Body of pancreas (tissue), 4 donors: ENCODE measurements around the gene CAMKK2. TPM values are rescaled to one million over a fixed set of nuclear protein-coding genes. Genes with fewer than 3 reads are reported as not detected.

ENCODE experiments used
- ATAC-seq: fragments of 150-250 bp; one replicate; pipeline ENCODE4 v1.9.1; 2016
- DNase-seq, 4 donors: peaks; one replicate each; pipeline ENCODE4 v3.0.0-alpha.2; 2019
- H3K27ac ChIP-seq, 4 donors: fragments of 200-600 bp; sonication (generic); 1 replicate in 3 of 4; 2 replicates in 1 of 4; pipeline versions ENCODE4 v1.5.1 to v1.6.1; 2016 to 2019; ENCODE audit warnings: mild to moderate bottlenecking in 1 of 4, mixed read lengths in 1 of 4, moderate library complexity in 1 of 4
- H3K27me3 ChIP-seq, 2 donors: fragments of 200-600 bp; sonication (generic); one replicate each; pipeline ENCODE4 v1.6.0; 2016; ENCODE audit warnings: mild to moderate bottlenecking in 1 of 2
- H3K36me3 ChIP-seq, 2 donors: fragments of 200-600 bp; sonication (generic); replicated peaks in 1 of 2; 2 replicates each; pipeline ENCODE4 v1.5.1; 2016; ENCODE audit warnings: low read depth in 2 of 2; ENCODE audit not compliant: insufficient read depth in 1 of 2
- H3K4me1 ChIP-seq: fragments of 200-600 bp; sonication (generic); one replicate; pipeline ENCODE4 v1.6.0; 2016
- H3K4me3 ChIP-seq, 2 donors: fragments of 200-600 bp; sonication (generic); 1 replicate in 1 of 2; 2 replicates in 1 of 2; pipeline ENCODE4 v1.5.1; 2016 to 2019
- H3K9me3 ChIP-seq, 3 donors: fragments of 200-600 bp; sonication (generic); 1 replicate in 2 of 3; 2 replicates in 1 of 3; pipeline ENCODE4 v1.5.1; 2016
- CTCF ChIP-seq, 7 experiments: fragments of 450-650 bp in 4 of 7; fragments of 200-600 bp in 3 of 7; sonication (generic) in 3 of 7; IDR thresholded peaks; one replicate each; pipeline ENCODE4 v1.5.1; 2016 to 2019; ENCODE audit warnings: antibody characterized with exemption in 7 of 7
- POLR2A ChIP-seq, 3 donors: fragments of 450-650 bp; IDR thresholded peaks; one replicate each; pipeline ENCODE4 v1.6.1; 2016; ENCODE audit warnings: antibody characterized with exemption in 3 of 3, mild to moderate bottlenecking in 2 of 3
- WGBS, 2 donors: methylation state at CpG; one replicate each; pipeline ENCODE4 v1.1.5; 2017; 5-methylcytosine and 5-hydroxymethylcytosine counted together
- intact Hi-C: fragments of 100-400 bp; cut with DNase I; formaldehyde crosslinking; loops from one replicate; pipeline ENCODE4 v1.15.1; 2023
- total RNA-seq, 2 donors: library from RNA; depleted of rRNA; stranded (reverse); fragments of >200 nt; gene quantifications; one replicate each; pipeline ENCODE4 v1.1.0, GENCODE V29; 2016

The CAMKK2 gene
- total RNA-seq, 2 donors from 2014 or later, result 17.4 to 70.5 TPM

GRCh38 chr12:121264951-121265515 lies 31.5 kb downstream of the CAMKK2 start:
- H3K36me3 ChIP-seq, result peaks cover 4 to 11% of the 10 kb centered on the region in 2 donors
- intact Hi-C loops, result no loop called here
- WGBS, 2 donors, result 88 to 89% methylated on average over 10 of the region's 10 CpGs

GRCh38 chr12:121264135-121264534 lies 32.4 kb downstream of the CAMKK2 start:
- Histone ChIP-seq H3K36me3 (peaks cover 4 to 11% of the 10 kb centered on the region in 2 donors), H3K4me3 (no peak overlapping the region), H3K9me3 (no peaks in the 10 kb centered on the region), H3K27ac (no peak overlapping the region), H3K4me1 (no peaks in the 10 kb centered on the region), H3K27me3 (no peaks in the 10 kb centered on the region)
- intact Hi-C loops, result no loop called here
- ATAC-seq (no peak), DNase-seq (no peak)
- WGBS, 2 donors, result 92 to 95% methylated on average over 8 of the region's 8 CpGs
- no peak for TF ChIP-seq POLR2A (IDR thresholded peaks at IDR 0.05)
- no peak for TF ChIP-seq CTCF (IDR thresholded peaks at IDR 0.05)

More at GRCh38 chr12:121264951-121265515, 31.5 kb downstream of the CAMKK2 start:
- TF ChIP-seq CTCF (IDR thresholded peaks at IDR 0.05) (no peak), POLR2A (IDR thresholded peaks at IDR 0.05) (no peak)
- no peak overlapping the region for H3K27ac ChIP-seq
- H3K27me3 ChIP-seq, result no peaks in the 10 kb centered on the region
- no peak overlapping the region for H3K4me3 ChIP-seq
- H3K4me1 ChIP-seq, result no peaks in the 10 kb centered on the region
- no peaks in the 10 kb centered on the region for H3K9me3 ChIP-seq
- no peak for ATAC-seq
- DNase-seq, result no peak

- intact Hi-C loops, result no loop called here
- no peak for ATAC-seq
- 92 to 96% methylated on average over 10 of the region's 10 CpGs for WGBS, 2 donors
- no peak overlapping the region for H3K4me3 ChIP-seq
- H3K27me3 ChIP-seq, result no peaks in the 10 kb centered on the region
- TF ChIP-seq POLR2A (IDR thresholded peaks at IDR 0.05) (no peak), CTCF (IDR thresholded peaks at IDR 0.05) (no peak)
- peaks cover 3 to 11% of the 10 kb centered on the region in 2 donors for H3K36me3 ChIP-seq
- H3K9me3 ChIP-seq, result no peaks in the 10 kb centered on the region
- H3K27ac ChIP-seq, result no peak overlapping the region
- no peaks in the 10 kb centered on the region for H3K4me1 ChIP-seq
- DNase-seq, result no peak
Measured at GRCh38 chr12:121263206-121263935, 33.1 kb downstream of the CAMKK2 start.

- Histone ChIP-seq H3K4me1 (no peaks in the 10 kb centered on the region), H3K27me3 (no peaks in the 10 kb centered on the region), H3K9me3 (no peaks in the 10 kb centered on the region), H3K27ac (no peak overlapping the region), H3K4me3 (no peak overlapping the region), H3K36me3 (peaks cover 0 to 9% of the 10 kb centered on the region in 2 donors)
- DNase-seq, result no peak
- TF ChIP-seq CTCF (IDR thresholded peaks at IDR 0.05) (no peak), POLR2A (IDR thresholded peaks at IDR 0.05) (no peak)
- WGBS, 2 donors, result 89 to 91% methylated on average over 5 to 6 of the region's 6 CpGs
- intact Hi-C loops, result no loop called here
- no peak for ATAC-seq
Measured at GRCh38 chr12:121261398-121261797, 35.1 kb downstream of the CAMKK2 start.
